Kidney (tissue), 14 donors: ENCODE measurements around the gene CCDC195. TPM values are rescaled to one million over a fixed set of nuclear protein-coding genes. Genes with fewer than 3 reads are reported as not detected.
A peak's percentile ranks its signal among the peaks of the same experiment; 100 is the strongest.

Experiments
- DNase-seq, 5 donors: peaks; one replicate each; pipeline ENCODE4 v3.0.0-alpha.2; 2013 to 2020
- FAIRE-seq: peaks from 2 replicates; lab custom pipeline; 2012; peaks lifted over from hg19 to GRCh38; lab: Jason Lieb, UNC
- H3K27ac ChIP-seq, 2 donors: one replicate each; pipeline ENCODE4 v1.7.0; 2013; ENCODE audit warnings: low read depth in 2 of 2, low read length in 2 of 2, inconsistent platforms in 1 of 2
- H3K27me3 ChIP-seq: one replicate; pipeline ENCODE4 v1.7.1; 2013; ENCODE audit warnings: low read length, inconsistent platforms; ENCODE audit not compliant: control insufficient read depth, insufficient read depth
- H3K36me3 ChIP-seq, 3 donors: one replicate each; pipeline versions ENCODE4 v1.7.0 to v1.7.1; 2013; ENCODE audit warnings: low read length in 3 of 3, control low read depth in 1 of 3, inconsistent platforms in 1 of 3; ENCODE audit not compliant: insufficient read depth in 3 of 3, control insufficient read depth in 2 of 3
- H3K4me1 ChIP-seq, 3 donors: one replicate each; pipeline versions ENCODE4 v1.7.0 to v1.7.1; 2013; ENCODE audit warnings: low read length in 3 of 3, inconsistent platforms in 1 of 3, low read depth in 1 of 3; ENCODE audit not compliant: control insufficient read depth in 2 of 3, insufficient read depth in 2 of 3
- H3K4me3 ChIP-seq, 3 donors: one replicate each; pipeline versions ENCODE4 v1.7.0 to v1.8.1; 2013; ENCODE audit warnings: low read length in 3 of 3, control low read depth in 1 of 3, inconsistent platforms in 1 of 3
- H3K9ac ChIP-seq, 3 donors: one replicate each; pipeline versions ENCODE4 v1.7.0 to v1.7.1; 2013; ENCODE audit warnings: low read length in 3 of 3, control low read depth in 1 of 3, inconsistent platforms in 1 of 3
- H3K9me3 ChIP-seq, 3 donors: one replicate each; pipeline versions ENCODE4 v1.7.0 to v1.7.1; 2013; ENCODE audit warnings: low read length in 3 of 3, control low read depth in 1 of 3, inconsistent platforms in 1 of 3; ENCODE audit not compliant: control insufficient read depth in 2 of 3, insufficient read depth in 1 of 3
- intact Hi-C: fragments of 100-400 bp; cut with DNase I; formaldehyde crosslinking; loops from one replicate; pipeline ENCODE4 v1.11.1; 2022
- polyA plus RNA-seq: library from polyadenylated mRNA; stranded (reverse); fragments of 350-450 nt; fragmentation: Illumina TruSeq; extraction: RNeasy Lipid Tissue Mini Kit (QIAGEN cat#74804); gene quantifications from one replicate; pipeline ENCODE4 v1.2.3, GENCODE V29; 2014; ENCODE audit warnings: low read depth, low replicate concordance; ENCODE audit not compliant: insufficient read depth
- total RNA-seq: library from RNA; stranded (reverse); fragmentation: NEBNext Ultra II Directional; extraction: Animal tissue kit (Norgen Biotek cat#: 25700); gene quantifications from one replicate; pipeline ENCODE4 v1.2.1, GENCODE V29; 2021
- TF ChIP-seq, protein P1 (sequence below): IDR thresholded peaks from 3 replicates; pipeline ENCODE4 v1.5.1; 2012; ENCODE audit warnings: mild to moderate bottlenecking, moderate library complexity, borderline replicate concordance; ENCODE audit not compliant: insufficient read depth; ENCODE audit errors: extremely low read depth
- donor health status: control.
- donor health status: control.
- donor health status: control.
- donor health status: control.
- donor health status: control.
- donor health status: DM: yes; HTN: yes; CAD: no.
- donor health status: Normal renal cell carcinoma (clear cell type).

The CCDC195 gene
- total and polyA plus RNA-seq, 2 donors from 2014 or later: not detected

DNA sequence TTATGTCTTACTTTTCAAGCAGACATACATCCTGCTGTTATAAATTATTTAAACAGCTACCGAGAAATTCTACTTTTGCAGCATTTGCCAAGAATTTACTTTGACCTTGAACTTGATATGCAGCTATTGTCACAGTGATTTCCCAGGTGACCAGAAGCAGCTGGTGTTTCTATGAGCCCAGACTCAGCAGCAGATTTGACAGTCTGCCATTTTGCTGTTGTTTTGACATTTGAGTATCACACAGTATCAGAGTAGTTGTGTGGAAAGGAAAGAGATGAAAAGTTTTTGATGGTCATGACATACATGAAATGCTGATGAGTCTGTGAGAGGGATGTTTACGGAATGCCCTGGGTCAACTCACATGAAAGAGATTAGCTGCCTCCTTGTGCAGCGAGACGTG lies 6.6 kb upstream of the CCDC195 start:
- no peaks in the 10 kb centered on the region for H3K9me3 ChIP-seq
- FAIRE-seq (no peak), DNase-seq (peak in 1 of 5 donors; percentile 3)
- H3K4me3 ChIP-seq: no peak overlapping the region
- no peaks in the 10 kb centered on the region for H3K4me1 ChIP-seq
- no peaks in the 10 kb centered on the region for H3K27me3 ChIP-seq
- H3K9ac ChIP-seq: no peak overlapping the region
- no peaks in the 10 kb centered on the region for H3K36me3 ChIP-seq
- TF ChIP-seq, protein P1, sequence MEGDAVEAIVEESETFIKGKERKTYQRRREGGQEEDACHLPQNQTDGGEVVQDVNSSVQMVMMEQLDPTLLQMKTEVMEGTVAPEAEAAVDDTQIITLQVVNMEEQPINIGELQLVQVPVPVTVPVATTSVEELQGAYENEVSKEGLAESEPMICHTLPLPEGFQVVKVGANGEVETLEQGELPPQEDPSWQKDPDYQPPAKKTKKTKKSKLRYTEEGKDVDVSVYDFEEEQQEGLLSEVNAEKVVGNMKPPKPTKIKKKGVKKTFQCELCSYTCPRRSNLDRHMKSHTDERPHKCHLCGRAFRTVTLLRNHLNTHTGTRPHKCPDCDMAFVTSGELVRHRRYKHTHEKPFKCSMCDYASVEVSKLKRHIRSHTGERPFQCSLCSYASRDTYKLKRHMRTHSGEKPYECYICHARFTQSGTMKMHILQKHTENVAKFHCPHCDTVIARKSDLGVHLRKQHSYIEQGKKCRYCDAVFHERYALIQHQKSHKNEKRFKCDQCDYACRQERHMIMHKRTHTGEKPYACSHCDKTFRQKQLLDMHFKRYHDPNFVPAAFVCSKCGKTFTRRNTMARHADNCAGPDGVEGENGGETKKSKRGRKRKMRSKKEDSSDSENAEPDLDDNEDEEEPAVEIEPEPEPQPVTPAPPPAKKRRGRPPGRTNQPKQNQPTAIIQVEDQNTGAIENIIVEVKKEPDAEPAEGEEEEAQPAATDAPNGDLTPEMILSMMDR: no peak
- H3K27ac ChIP-seq: no peak overlapping the region
- intact Hi-C loops: no loop called here

DNA sequence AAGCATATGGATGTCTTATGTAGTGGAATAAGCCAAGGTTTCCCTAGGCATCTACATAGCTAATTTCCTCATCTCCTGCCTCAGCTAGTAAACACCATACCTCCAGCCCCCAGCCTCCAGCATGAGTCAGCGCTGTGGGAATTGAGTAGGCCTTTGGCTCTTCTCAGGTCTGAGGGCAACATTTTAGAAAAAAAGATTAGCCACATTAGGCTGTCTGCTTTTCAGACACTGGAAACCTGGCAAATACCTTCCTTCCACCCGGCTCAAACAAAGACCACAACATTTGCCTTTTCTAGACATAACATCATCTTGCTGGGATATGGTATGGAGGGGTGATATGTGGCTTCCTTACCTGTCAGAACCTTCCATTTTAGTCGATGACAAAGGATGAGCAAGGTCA lies 6.1 kb upstream of the CCDC195 start:
- TF ChIP-seq, protein P1: no peak

DNA sequence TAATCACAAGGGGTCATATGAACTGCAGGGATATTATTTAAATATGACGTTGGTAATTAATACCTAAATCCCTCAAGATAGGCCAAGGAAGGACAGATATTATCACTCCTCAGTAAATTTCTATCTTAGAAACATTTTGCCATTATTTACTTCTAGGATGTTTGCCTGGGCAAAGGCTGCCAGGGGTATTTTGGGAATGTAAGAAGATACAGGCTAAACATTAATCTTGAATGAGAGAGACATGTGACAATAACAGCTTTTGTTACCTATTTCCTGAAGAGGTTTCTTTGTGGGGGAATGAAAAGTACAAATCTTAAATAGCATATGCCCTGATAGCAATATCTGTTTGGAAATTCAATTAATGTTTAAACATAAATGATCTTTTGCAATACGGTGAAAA lies 756 bp upstream of the CCDC195 start:
- Histone ChIP-seq H3K27ac (no peak overlapping the region), H3K27me3 (no peaks in the 10 kb centered on the region), H3K9ac (no peak overlapping the region), H3K36me3 (no peaks in the 10 kb centered on the region), H3K4me1 (no peaks in the 10 kb centered on the region), H3K9me3 (no peaks in the 10 kb centered on the region), H3K4me3 (no peak overlapping the region)
- FAIRE-seq (no peak), DNase-seq (no peak)
- intact Hi-C loops: no loop called here
- TF ChIP-seq, protein P1: no peak

More for the DNA sequence above, 6.1 kb upstream of the CCDC195 start:
- H3K9ac ChIP-seq: no peak overlapping the region
- intact Hi-C loops: no loop called here
- no peaks in the 10 kb centered on the region for H3K27me3 ChIP-seq
- no peak for FAIRE-seq
- no peaks in the 10 kb centered on the region for H3K36me3 ChIP-seq
- H3K27ac ChIP-seq: no peak overlapping the region
- no peaks in the 10 kb centered on the region for H3K9me3 ChIP-seq
- DNase-seq: no peak
- no peak overlapping the region for H3K4me3 ChIP-seq
- no peaks in the 10 kb centered on the region for H3K4me1 ChIP-seq
